ENCODE measurements around the gene SLC38A1.
"Not testable (repeated sequence)": the region's sequence is repeated elsewhere in the genome, so short reads cannot be mapped to it uniquely, and the experiment has no call there.

Gene SLC38A1

DNA sequence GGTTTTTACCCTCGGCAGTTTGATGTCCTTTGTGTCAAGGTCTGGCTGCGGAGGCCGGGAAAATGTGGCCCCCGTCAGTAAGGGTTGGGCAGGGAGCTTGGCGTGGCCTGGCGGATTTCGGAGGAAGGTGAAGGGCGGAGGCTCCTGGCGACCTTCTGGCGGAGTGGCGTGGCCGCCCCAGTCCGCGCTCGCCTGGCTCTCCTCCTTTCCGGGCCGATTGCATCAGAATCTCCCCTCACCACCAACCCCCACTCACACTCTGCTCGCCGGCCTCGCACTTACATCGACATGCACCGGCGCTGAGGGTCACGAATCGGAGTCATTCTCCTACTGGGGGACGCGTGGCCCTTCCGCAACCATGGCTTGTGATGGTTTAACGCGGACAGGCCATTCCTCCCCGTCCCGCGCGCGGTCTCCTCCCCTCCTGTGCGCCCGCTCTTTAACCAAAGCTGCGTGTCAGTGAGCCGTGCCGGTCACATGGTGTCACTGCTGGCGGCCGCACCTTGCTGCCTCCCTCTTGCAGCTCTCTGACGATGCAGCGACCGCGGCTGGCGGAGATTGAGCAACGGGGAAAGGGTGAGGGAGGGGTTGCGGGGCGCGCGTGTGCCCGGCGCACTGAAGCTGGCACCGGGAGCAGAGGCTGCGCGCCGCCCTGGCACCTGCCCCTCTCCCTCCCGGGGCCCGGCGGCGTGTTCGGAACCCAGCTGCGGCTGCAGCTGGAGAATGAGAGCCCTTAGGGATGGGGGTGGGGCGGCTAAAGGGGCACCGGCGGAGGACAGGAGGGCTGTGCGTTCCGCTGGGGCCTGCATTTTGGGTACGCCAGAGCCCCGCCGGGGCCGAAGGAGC is at the start of gene SLC38A1:
Gene SLC38A1 (minus strand): TSS at position 461 of the 846 bp plus-strand sequence. CDS start 29,243 bp downstream, outside the sequence.
- peak; percentile 66 to 69 for DNase-seq (ENCODE audit: low read depth in 2 of 2)

- DNase-seq (ENCODE audit: low read depth in 2 of 2), result no peak
Observed at GRCh38 chr12:46318037-46318436, 49.2 kb upstream of the SLC38A1 start.

DNA sequence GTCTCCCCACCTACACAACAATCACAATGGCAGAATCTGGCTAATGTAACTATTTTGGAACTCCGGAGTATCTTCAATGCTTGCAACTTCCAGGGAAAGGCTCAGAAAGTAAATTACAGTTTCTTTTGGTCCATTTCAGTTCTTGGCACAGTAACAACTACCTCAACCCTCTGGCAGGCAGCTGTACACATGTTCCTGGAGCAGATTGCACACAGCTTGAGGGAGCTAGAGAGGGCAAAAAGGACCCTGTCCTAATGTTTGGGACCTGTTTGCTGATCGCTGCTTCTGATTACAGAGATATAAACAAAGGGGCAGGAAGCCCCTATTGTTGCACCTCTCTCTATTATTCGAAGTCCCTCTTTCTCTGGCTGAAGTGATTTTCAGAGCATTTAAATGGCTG is 35.2 kb upstream of the SLC38A1 start:
- no peak for DNase-seq (ENCODE audit: low read depth in 2 of 2)

GRCh38 chr12:46303039-46303666 is 34.3 kb upstream of the SLC38A1 start:
- DNase-seq (ENCODE audit: low read depth in 2 of 2), result peak; percentile 8 to 20

GRCh38 chr12:46300910-46301309 is 32.1 kb upstream of the SLC38A1 start:
- DNase-seq (ENCODE audit: low read depth in 2 of 2), result no peak

DNA sequence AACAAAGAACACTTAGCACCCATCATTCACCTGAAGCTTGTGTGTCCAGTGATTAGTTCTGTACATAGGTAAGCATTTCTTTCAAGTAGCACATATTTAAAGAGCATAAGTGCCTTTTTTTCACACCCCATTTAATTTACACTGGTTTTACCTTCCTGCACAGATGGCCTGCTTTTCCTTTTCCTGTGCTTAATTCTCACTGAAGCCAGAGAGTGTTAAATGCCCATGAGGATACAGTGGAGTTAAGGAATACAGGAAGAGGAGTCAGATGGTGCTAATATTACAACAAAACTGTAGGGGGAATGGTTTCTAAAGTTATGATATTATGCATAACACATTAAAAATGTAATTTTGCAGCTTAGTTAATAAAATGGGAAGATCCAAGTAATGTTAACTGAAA is 31.0 kb upstream of the SLC38A1 start:
- no peak for DNase-seq (ENCODE audit: low read depth in 2 of 2)

- DNase-seq (ENCODE audit: low read depth in 2 of 2), result no peak
Observed at GRCh38 chr12:46298261-46298660, 29.4 kb upstream of the SLC38A1 start.

DNA sequence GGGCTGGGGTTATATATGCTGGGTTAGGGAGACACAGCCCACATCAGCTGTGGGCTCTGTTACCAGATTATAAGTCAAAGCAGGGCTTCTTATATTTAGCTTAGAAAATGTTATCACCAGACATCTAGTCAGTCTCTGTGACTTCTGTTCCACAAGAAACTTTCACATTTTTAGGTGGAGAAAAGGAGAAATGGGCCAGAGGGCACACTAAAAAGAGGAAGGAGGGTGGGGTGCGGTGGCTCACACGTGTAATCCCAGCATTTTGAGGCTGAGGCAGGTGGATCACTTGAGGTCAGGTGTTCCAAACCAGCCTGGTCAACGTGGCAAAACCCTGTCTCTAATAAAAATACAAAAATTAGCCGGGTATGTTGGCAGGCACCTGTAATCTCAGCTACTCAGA is 28.0 kb upstream of the SLC38A1 start:
- DNase-seq (ENCODE audit: low read depth in 2 of 2), result no peak

DNA sequence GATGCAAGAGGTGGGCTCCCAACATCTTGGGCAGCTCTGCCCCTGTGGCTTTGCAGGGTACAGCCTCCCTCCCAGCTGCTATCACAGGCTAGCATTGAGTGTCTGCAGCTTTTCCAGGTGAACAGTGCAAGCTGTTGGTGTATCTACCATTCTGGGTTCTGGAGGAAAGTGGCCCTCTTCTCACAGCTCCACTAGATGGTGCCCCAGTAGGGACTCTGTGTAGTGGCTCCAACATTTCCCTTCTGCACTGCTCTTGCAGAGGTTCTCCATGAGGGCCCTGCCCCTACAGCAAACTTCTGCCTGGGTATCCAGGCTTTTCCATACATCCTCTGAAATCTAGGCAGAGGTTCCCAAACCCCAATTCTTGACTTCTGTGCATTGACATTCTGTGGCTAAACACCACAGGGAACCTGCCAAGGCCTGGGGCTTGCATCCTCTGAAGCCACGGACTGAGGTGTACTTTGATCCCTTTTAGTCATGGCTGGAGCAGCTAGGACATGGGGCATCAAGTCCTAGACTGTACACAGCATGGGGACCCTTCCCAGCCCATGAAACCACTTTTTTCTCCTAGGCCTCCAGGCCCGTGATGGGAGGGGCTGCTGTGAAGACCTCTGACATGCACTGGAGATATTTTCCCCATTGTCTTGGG is 24.0 kb upstream of the SLC38A1 start:
- DNase-seq (ENCODE audit: low read depth in 2 of 2), result no peak

DNA sequence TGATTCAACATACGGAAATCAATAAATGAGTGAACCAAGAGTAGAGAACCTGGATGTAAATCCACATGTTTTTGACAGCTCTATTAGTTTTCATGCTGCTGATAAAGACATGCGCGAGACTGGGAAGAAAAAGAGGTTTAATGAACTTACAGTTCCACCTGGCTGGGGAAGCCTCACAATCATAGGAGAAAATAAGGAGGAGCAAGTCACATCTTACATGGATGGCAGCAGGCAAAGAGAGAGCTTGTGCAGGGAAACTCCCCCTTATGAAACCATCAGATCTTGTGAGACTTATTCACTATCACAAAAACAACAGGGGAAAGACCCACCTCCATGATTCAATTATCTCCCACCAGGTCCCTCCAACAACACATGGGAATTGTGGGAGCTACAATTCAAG is 23.1 kb upstream of the SLC38A1 start:
- DNase-seq (ENCODE audit: low read depth in 2 of 2), result not testable (repeated sequence)

GRCh38 chr12:46285177-46285576 is 16.3 kb upstream of the SLC38A1 start:
- not testable (repeated sequence) for DNase-seq (ENCODE audit: low read depth in 2 of 2)

DNA sequence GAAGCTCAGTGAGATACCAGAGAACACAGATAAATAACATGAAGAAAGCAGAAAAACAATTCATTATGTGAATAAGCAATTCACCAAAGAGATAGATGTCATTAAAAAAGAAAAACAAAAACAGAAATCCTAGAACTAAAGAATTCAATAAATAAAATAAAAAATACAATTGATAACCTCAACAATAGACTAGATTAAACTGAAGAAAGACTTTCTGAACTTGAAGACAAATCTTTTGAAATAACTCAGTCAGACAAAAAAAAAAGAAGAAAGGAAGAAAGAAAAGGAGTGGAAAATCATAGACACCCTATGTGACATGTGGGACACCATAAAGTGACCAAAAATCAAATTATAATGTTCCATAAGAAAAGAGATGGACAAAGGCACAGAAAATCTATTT is 14.0 kb upstream of the SLC38A1 start:
- no peak for DNase-seq (ENCODE audit: low read depth in 2 of 2)

DNA sequence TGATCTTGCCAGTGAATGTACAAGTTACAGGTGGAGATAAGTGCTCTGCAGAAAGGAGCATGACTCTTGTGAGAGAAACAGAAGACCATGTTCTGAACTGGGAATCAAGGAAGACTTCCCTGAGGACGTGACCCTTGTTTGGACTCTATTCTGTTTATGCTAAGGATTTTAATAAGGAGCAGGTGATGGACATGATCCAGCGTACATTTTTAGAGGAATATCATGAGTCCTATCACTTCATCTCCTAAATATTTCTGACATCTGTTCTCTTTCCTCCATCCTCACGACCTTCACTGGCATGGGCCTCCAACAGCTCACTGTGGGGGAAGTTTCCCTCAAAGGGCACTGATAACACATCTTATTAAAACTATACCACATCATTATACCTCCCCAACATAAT is 7.9 kb upstream of the SLC38A1 start:
- no peak for DNase-seq (ENCODE audit: low read depth in 2 of 2)

- no peak for DNase-seq (ENCODE audit: low read depth in 2 of 2)
Observed at GRCh38 chr12:46271863-46272262, 3.0 kb upstream of the SLC38A1 start.

GRCh38 chr12:46269429-46270241 is 792 bp upstream of the SLC38A1 start:
- peak; percentile 69 to 72 for DNase-seq (ENCODE audit: low read depth in 2 of 2)

- DNase-seq (ENCODE audit: low read depth in 2 of 2), result peak; percentile 11 to 33
Observed at GRCh38 chr12:46267825-46268582, 839 bp downstream of the SLC38A1 start.

DNA sequence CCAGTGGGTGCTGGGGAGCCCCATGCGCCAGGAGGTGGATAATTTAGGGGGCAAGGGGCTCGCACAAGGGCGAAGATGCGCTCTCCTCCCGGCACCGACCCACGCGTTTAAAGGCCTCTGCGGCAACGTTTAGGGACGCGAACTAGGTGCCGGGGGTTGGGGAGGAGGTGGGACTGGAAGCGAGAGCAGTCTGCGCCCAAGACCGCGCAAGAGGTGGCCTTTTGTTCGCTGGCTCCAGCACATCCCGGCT is 1.3 kb downstream of the SLC38A1 start:
- peak in 1 of 2 experiments; percentile 22 for DNase-seq (ENCODE audit: low read depth in 2 of 2)

DNA sequence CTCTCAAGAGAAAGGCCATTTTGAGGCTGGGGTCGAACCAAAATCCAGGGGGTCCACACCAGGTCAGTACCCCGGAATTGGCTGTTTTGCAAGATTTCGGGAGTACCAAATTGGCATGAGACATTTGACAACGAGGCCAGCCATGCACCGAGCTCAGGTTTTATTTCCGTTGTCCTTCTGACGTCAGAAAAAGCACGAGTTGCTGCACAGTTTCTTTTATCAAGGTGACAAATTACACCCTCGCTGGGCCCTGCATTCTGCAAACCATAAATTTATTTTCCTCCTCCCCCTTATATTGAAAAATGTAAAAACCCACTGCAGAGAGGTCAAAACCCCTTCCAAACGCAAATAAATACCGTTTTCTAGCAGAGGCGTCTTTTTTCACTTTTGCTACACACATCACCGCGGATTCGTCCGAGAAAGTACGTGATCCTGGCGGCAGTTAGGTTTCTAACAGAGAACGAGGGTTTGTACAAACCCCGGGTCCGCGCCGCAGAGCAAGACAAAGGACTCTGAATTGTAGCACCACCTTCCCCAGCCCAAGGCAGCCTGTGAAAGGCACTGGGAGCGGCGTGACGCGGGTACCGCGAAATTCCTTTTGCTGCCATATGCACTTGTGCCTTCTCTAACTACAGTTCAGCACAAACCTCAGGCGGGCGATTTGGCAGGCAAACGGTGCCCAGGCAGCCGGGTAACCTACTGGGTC is 1.8 kb downstream of the SLC38A1 start:
- DNase-seq (ENCODE audit: low read depth in 2 of 2), result peak; percentile 42 to 45

DNA sequence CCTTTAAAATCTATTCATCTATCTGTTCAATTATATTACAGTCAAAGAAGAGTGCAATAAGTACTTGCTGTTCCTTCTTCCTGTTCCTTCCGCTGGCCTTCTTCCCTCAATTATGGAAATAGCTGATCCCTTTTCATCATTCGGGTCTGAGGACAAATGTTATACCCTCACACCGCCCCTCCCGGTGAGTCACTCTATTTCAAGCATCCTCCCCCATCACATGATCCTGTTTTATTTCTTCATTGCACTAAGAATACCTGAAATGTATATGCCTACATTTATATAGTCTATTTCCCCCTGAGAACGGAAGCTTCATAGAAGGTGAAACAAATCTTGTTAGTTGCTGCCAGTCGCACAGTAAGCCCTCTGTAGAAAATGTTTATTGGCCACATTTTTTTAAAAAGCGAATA is 2.5 kb downstream of the SLC38A1 start:
- DNase-seq (ENCODE audit: low read depth in 2 of 2), result no peak

DNA sequence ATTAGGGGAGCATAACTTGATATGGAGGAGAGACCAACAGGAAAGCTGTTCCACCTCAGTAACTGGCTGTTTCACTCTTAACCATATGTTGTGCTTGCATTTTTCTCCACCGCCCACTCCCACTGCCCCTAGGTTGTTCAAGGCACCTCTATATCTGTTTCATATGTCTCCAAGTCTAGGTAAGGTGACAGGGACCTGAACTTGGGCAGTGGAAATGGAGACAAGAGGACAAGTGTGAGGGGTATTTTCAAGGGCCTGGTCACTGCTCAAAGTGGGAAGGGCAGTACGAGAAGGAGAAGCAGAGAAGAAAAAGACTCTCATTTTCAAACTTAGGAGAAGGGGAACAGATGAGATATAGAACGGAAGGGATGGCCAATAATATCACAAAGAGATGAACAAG is 3.1 kb downstream of the SLC38A1 start:
- no peak for DNase-seq (ENCODE audit: low read depth in 2 of 2)

DNA sequence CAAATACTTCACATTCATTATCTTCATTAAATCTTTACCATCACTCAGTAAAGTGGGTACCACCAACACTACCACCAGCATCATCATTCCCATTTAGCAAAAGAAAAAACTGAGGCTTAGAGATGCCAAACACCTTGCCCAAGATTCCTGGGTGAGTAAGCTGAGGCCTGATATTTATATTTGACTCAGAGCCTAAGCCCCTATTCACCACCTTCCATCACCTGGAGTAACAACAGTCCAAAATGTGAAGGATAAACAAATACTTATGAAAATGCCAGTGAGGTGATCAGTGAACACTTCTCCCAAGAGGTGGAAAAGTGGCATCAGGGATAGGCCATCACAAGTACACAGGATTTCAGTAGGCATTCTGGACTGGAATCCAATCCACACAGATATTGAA is 3.7 kb downstream of the SLC38A1 start:
- DNase-seq (ENCODE audit: low read depth in 2 of 2), result no peak

All from stimulated activated CD4-positive, alpha-beta T cell treated with anti-CD3 and anti-CD28 coated beads, Interleukin-12 subunit alpha, Interleukin-12 subunit beta, amount 100 ng/mL, for 24 hours (primary cell).